Mucosa of rectum (tissue), 2 donors: ENCODE measurements around the gene NGEF.

ENCODE experiments used
- H3K27ac ChIP-seq, 2 donors: one replicate each; pipeline ENCODE4 v1.7.0; 2013; ENCODE audit warnings: inconsistent platforms in 2 of 2, low read depth in 2 of 2, low read length in 2 of 2
- H3K27me3 ChIP-seq, 2 donors: one replicate each; pipeline ENCODE4 v1.7.0; 2013; ENCODE audit warnings: low read length in 2 of 2; ENCODE audit not compliant: control insufficient read depth in 2 of 2, insufficient read depth in 2 of 2
- H3K36me3 ChIP-seq, 2 donors: one replicate each; pipeline ENCODE4 v1.7.0; 2013; ENCODE audit warnings: low read length in 2 of 2; ENCODE audit not compliant: control insufficient read depth in 2 of 2, insufficient read depth in 2 of 2
- H3K4me1 ChIP-seq, 2 donors: one replicate each; pipeline ENCODE4 v1.7.0; 2013; ENCODE audit warnings: low read length in 2 of 2, mild to moderate bottlenecking in 1 of 2; ENCODE audit not compliant: control insufficient read depth in 2 of 2, insufficient read depth in 2 of 2
- H3K4me3 ChIP-seq, 2 donors: one replicate each; pipeline ENCODE4 v1.7.0; 2013; ENCODE audit warnings: low read length in 2 of 2
- H3K9ac ChIP-seq, 2 donors: one replicate each; pipeline ENCODE4 v1.7.0; 2013; ENCODE audit warnings: low read length in 2 of 2, low read depth in 1 of 2, mild to moderate bottlenecking in 1 of 2
- H3K9me3 ChIP-seq, 2 donors: one replicate each; pipeline ENCODE4 v1.7.0; 2013; ENCODE audit warnings: low read length in 2 of 2; ENCODE audit not compliant: control insufficient read depth in 2 of 2
- donor health status: healthy.
- donor health status: Normal muscosa, but diverticular disease.

The NGEF gene

GRCh38 chr2:232981767-232982360, 31.2 kb downstream of the NGEF start:
- no peaks in the 10 kb centered on the region for H3K9me3 ChIP-seq
- H3K9ac ChIP-seq, result peak overlapping the region in 1 of 2 donors; percentile 55
- H3K27ac ChIP-seq, result peak overlapping the region; percentile 77 to 94
- no peaks in the 10 kb centered on the region for H3K27me3 ChIP-seq
- H3K4me3 ChIP-seq, result peak overlapping the region in 1 of 2 donors; percentile 11
- H3K4me1 ChIP-seq, result peaks cover 18 to 32% of the 10 kb centered on the region in 2 donors
- H3K36me3 ChIP-seq, result no peaks in the 10 kb centered on the region

DNA sequence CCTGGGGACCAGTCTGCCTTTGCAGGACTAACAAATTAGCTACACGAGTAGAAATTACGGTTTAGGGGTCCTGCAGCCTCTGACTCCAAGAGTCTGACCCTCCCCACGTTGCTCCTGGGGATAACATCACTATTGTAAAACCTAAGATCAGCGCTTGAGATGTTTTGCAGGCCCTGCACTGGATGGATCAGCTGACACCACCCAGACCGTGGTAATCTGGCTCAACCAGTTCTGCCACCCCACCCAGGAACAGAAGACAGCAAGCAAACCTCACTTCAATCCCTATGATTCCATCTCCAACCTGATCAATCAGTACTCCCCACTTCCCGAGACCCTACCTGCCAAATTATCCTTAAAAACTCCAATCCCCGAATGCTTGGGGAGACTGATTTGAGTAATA, 31.7 kb downstream of the NGEF start:
- H3K4me3 ChIP-seq, result no peak overlapping the region
- H3K36me3 ChIP-seq, result no peaks in the 10 kb centered on the region
- H3K27me3 ChIP-seq, result no peaks in the 10 kb centered on the region
- H3K4me1 ChIP-seq, result peaks cover 18 to 32% of the 10 kb centered on the region in 2 donors
- H3K9me3 ChIP-seq, result no peaks in the 10 kb centered on the region
- peak overlapping the region; percentile 77 to 94 for H3K27ac ChIP-seq
- peak overlapping the region in 1 of 2 donors; percentile 55 for H3K9ac ChIP-seq

- Histone ChIP-seq H3K9me3 (no peaks in the 10 kb centered on the region), H3K4me3 (no peak overlapping the region), H3K4me1 (peaks cover 18 to 32% of the 10 kb centered on the region in 2 donors), H3K27me3 (no peaks in the 10 kb centered on the region), H3K36me3 (no peaks in the 10 kb centered on the region), H3K9ac (peak overlapping the region in 1 of 2 donors; percentile 26), H3K27ac (peak overlapping the region; percentile 77 to 94)
Measured at GRCh38 chr2:232980683-232981082, 32.4 kb downstream of the NGEF start.

DNA sequence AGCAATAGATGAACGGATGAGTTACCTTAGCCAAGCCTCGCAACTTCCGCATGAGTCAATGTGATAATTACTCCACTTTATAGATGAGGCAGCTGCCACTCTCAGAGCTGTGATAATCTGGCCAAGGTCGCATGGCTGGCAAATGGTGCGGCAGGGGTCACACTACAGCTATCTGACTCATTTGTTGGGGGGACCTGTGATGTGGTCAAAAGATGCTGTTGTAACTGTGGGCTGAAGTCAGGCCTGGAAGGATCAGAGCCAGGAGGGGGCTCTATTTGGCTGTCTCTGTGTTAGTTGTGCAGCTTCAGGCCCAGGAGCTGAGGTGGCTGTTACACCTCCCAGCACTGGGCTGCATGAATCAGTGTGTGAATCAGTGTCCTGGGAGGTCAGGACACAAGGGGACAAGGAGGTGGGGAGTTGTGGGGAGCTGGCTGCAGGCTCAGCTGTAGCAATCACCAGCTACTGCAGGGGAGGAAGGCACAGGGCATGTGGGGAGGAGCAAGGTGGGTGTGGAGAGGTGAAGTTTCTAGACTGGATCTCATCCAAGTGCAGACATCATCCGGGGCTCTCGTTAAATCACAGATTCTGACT, 33.1 kb downstream of the NGEF start:
- Histone ChIP-seq H3K27me3 (no peaks in the 10 kb centered on the region), H3K9ac (peak overlapping the region in 1 of 2 donors; percentile 64), H3K27ac (peak overlapping the region; percentile 77 to 94), H3K36me3 (no peaks in the 10 kb centered on the region), H3K4me1 (peaks cover 18 to 32% of the 10 kb centered on the region in 2 donors), H3K4me3 (no peak overlapping the region), H3K9me3 (no peaks in the 10 kb centered on the region)

GRCh38 chr2:232977438-232977971, 35.6 kb downstream of the NGEF start:
- peaks cover 18 to 30% of the 10 kb centered on the region in 2 donors for H3K4me1 ChIP-seq
- H3K9ac ChIP-seq, result no peak overlapping the region
- H3K4me3 ChIP-seq, result no peak overlapping the region
- peaks cover 0 to 12% of the 10 kb centered on the region in 2 donors for H3K36me3 ChIP-seq
- no peak overlapping the region for H3K27ac ChIP-seq
- no peaks in the 10 kb centered on the region for H3K27me3 ChIP-seq
- H3K9me3 ChIP-seq, result no peaks in the 10 kb centered on the region

- H3K36me3 ChIP-seq, result peaks cover 0 to 12% of the 10 kb centered on the region in 2 donors
- no peaks in the 10 kb centered on the region for H3K9me3 ChIP-seq
- H3K9ac ChIP-seq, result no peak overlapping the region
- H3K4me3 ChIP-seq, result no peak overlapping the region
- H3K27me3 ChIP-seq, result no peaks in the 10 kb centered on the region
- no peak overlapping the region for H3K27ac ChIP-seq
- H3K4me1 ChIP-seq, result peaks cover 16 to 26% of the 10 kb centered on the region in 2 donors
Measured at GRCh38 chr2:232976666-232977437, 36.2 kb downstream of the NGEF start.

DNA sequence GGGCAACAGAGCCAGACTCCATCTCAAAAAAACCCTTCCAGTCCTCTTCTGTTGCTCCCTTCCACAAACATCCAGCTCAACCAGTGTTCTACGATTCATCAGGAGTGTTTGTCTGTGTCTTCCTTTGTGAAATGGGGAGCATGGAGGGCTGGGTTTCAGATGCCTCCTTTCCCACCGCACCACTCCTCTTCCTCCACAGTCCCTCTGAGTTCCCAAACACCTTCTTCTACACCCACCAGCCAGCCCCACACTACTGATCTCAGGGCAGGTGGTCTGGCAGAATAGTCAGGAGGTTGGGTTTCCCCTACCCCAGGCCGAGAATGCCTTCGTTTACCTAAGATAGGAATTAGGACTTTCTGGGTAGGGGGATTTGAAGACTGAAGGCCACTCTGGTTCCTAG, 36.9 kb downstream of the NGEF start:
- Histone ChIP-seq H3K9me3 (no peaks in the 10 kb centered on the region), H3K4me1 (peaks cover 13 to 21% of the 10 kb centered on the region in 2 donors), H3K9ac (no peak overlapping the region), H3K27ac (no peak overlapping the region), H3K4me3 (no peak overlapping the region), H3K27me3 (no peaks in the 10 kb centered on the region), H3K36me3 (peaks cover 0 to 12% of the 10 kb centered on the region in 2 donors)

- H3K27ac ChIP-seq, result no peak overlapping the region
- H3K27me3 ChIP-seq, result no peaks in the 10 kb centered on the region
- H3K9me3 ChIP-seq, result no peaks in the 10 kb centered on the region
- H3K4me3 ChIP-seq, result no peak overlapping the region
- H3K4me1 ChIP-seq, result peaks cover 1 to 4% of the 10 kb centered on the region in 2 donors
- peaks cover 4 to 12% of the 10 kb centered on the region in 2 donors for H3K36me3 ChIP-seq
- no peak overlapping the region for H3K9ac ChIP-seq
Measured at GRCh38 chr2:232974396-232974795, 38.7 kb downstream of the NGEF start.

DNA sequence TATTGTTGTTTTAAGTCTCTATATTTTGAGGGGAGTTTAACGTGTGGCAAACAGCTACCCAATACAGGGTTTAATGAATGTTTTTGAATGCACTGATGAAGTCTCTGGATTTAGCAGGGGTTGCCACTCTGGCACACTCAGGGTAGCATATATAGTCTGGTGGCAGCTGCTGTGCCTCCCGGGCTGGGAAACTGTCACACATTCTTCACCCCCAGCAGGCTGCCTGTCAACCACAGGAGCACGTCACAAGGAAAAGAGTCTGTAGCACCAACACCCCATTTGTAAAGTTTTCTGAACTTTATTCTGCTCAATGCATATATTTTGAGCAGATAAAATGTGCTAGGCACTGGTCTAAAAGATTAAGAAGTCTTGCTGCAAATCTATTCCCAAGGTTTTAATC, 39.3 kb downstream of the NGEF start:
- Histone ChIP-seq H3K9me3 (no peaks in the 10 kb centered on the region), H3K4me1 (no peaks in the 10 kb centered on the region), H3K36me3 (peaks cover 5 to 13% of the 10 kb centered on the region in 2 donors), H3K9ac (no peak overlapping the region), H3K4me3 (no peak overlapping the region), H3K27me3 (no peaks in the 10 kb centered on the region), H3K27ac (no peak overlapping the region)
